GM23338 (cell line): ENCODE measurements around the gene SIGLEC9. TPM values are rescaled to one million over a fixed set of nuclear protein-coding genes. Genes with fewer than 3 reads are reported as not detected.

Experiments used
- ATAC-seq: fragments of 200-7000 bp; cut with Tn5 transposase; 3 replicates; pipeline ENCODE4 v1.9.1; 2020
- DNase-seq: peaks from one replicate; pipeline ENCODE4 v3.0.0-alpha.2; 2015; ENCODE audit warnings: low spot score
- H2AFZ ChIP-seq: fragments of 200-600 bp; sonication (generic); 2 replicates; pipeline ENCODE4 v1.8.0; 2016; ENCODE audit warnings: antibody characterized with exemption, mild to moderate bottlenecking, moderate library complexity
- H3F3A ChIP-seq: fragments of 200-600 bp; sonication (generic); replicated peaks from 2 replicates; pipeline ENCODE4 v1.8.0; 2017; ENCODE audit warnings: antibody characterized with exemption, mixed run types, low read depth
- H3K27ac ChIP-seq: fragments of 200-600 bp; sonication (generic); 2 replicates; pipeline ENCODE4 v1.6.1; 2016; ENCODE audit warnings: low read depth
- H3K27me3 ChIP-seq: fragments of 200-600 bp; sonication (generic); 2 replicates; pipeline ENCODE4 v1.8.0; 2016; ENCODE audit warnings: mild to moderate bottlenecking, mixed run types, moderate library complexity; ENCODE audit not compliant: insufficient read depth
- H3K36me3 ChIP-seq: fragments of 200-600 bp; sonication (generic); 2 replicates; pipeline ENCODE4 v1.8.0; 2016; ENCODE audit warnings: mild to moderate bottlenecking; ENCODE audit not compliant: insufficient read depth
- H3K4me1 ChIP-seq: fragments of 200-600 bp; sonication (generic); 2 replicates; pipeline ENCODE4 v1.8.0; 2016; ENCODE audit warnings: mild to moderate bottlenecking, moderate library complexity; ENCODE audit not compliant: insufficient read depth
- H3K4me2 ChIP-seq: fragments of 200-600 bp; sonication (generic); 2 replicates; pipeline ENCODE4 v1.7.1; 2017; ENCODE audit warnings: mixed run types
- H3K4me3 ChIP-seq: fragments of 200-600 bp; sonication (generic); 2 replicates; pipeline ENCODE4 v1.6.1; 2016; ENCODE audit warnings: mixed run types
- H3K79me2 ChIP-seq: fragments of 200-600 bp; sonication (generic); replicated peaks from 2 replicates; pipeline ENCODE4 v1.8.0; 2017; ENCODE audit warnings: mild to moderate bottlenecking; ENCODE audit not compliant: insufficient read depth
- H3K9me2 ChIP-seq: fragments of 200-600 bp; sonication (generic); 2 replicates; pipeline ENCODE4 v1.8.0; 2017; ENCODE audit not compliant: insufficient read depth
- H4K20me1 ChIP-seq: fragments of 200-600 bp; sonication (generic); replicated peaks from 2 replicates; pipeline ENCODE4 v1.8.0; 2017; ENCODE audit warnings: mild to moderate bottlenecking; ENCODE audit not compliant: insufficient read depth
- H3K27ac Mint-ChIP-seq: 2 replicates; pipeline ENCODE4 v1.8.0; 2020; ENCODE audit warnings: inconsistent platforms, mild to moderate bottlenecking, moderate library complexity, mixed read lengths
- H3K27me3 Mint-ChIP-seq: 3 replicates; pipeline ENCODE4 v1.8.0; 2022; ENCODE audit warnings: low read depth, mild to moderate bottlenecking, moderate library complexity, mixed read lengths, inconsistent platforms; ENCODE audit not compliant: insufficient read depth, poor library complexity
- H3K36me3 Mint-ChIP-seq: 3 replicates; pipeline ENCODE4 v1.8.0; 2021; ENCODE audit warnings: low read depth, mild to moderate bottlenecking, inconsistent platforms, moderate library complexity, mixed read lengths
- H3K4me1 Mint-ChIP-seq: 3 replicates; pipeline ENCODE4 v1.8.0; 2020; ENCODE audit warnings: mild to moderate bottlenecking, inconsistent platforms, mixed read lengths
- H3K4me3 Mint-ChIP-seq: 3 replicates; pipeline ENCODE4 v1.8.0; 2021; ENCODE audit warnings: moderate library complexity, mild to moderate bottlenecking, inconsistent platforms, mixed read lengths
- H3K9me3 Mint-ChIP-seq: 3 replicates; pipeline ENCODE4 v1.8.0; 2020; ENCODE audit warnings: moderate library complexity, mild to moderate bottlenecking, inconsistent platforms, mixed read lengths
- CREB1 ChIP-seq: fragments of 250-450 bp; sonication (Bioruptor Pico); IDR thresholded peaks from 2 replicates; pipeline ENCODE4 v1.5.0; 2020; ENCODE audit warnings: low read depth, mild to moderate bottlenecking, moderate library complexity
- CTCF ChIP-seq, 2 experiments: fragments of 200-600 bp in 1 of 2; sonication (generic) in 1 of 2; conservative IDR thresholded peaks; 2 replicates each; pipeline versions ENCODE4 v1.5.1 to v1.6.1; 2016 to 2017; ENCODE audit warnings: antibody characterized with exemption in 2 of 2, low read depth in 2 of 2, mild to moderate bottlenecking in 2 of 2, moderate library complexity in 1 of 2
- ETS1 ChIP-seq: IDR thresholded peaks from 2 replicates; pipeline ENCODE4 v1.6.1; 2016; ENCODE audit warnings: antibody characterized with exemption
- EZH2 ChIP-seq: fragments of 200-600 bp; sonication (generic); IDR thresholded peaks from one replicate; pipeline ENCODE4 v1.8.0; 2017; ENCODE audit warnings: antibody characterized with exemption, mild to moderate bottlenecking, low read depth; ENCODE audit not compliant: unreplicated experiment
- EZH2phosphoT487 ChIP-seq: fragments of 200-600 bp; sonication (generic); IDR thresholded peaks from one replicate; pipeline ENCODE4 v1.8.1; 2018; ENCODE audit warnings: antibody characterized with exemption; ENCODE audit not compliant: unreplicated experiment
- JUNB ChIP-seq: IDR thresholded peaks from one replicate; pipeline ENCODE4 v1.6.1; 2016; ENCODE audit warnings: antibody characterized with exemption; ENCODE audit not compliant: unreplicated experiment
- NANOG ChIP-seq: IDR thresholded peaks from 2 replicates; pipeline ENCODE4 v1.6.1; 2016; ENCODE audit warnings: antibody characterized with exemption, borderline replicate concordance
- POLR2AphosphoS5 ChIP-seq: IDR thresholded peaks from 2 replicates; pipeline ENCODE4 v1.6.1; 2016; ENCODE audit warnings: antibody characterized with exemption, low read depth
- REST ChIP-seq: IDR thresholded peaks from one replicate; pipeline ENCODE4 v1.6.1; 2018; ENCODE audit warnings: antibody characterized with exemption; ENCODE audit not compliant: unreplicated experiment
- STAT1 ChIP-seq: IDR thresholded peaks from one replicate; pipeline ENCODE4 v1.6.1; 2016; ENCODE audit warnings: antibody characterized with exemption; ENCODE audit not compliant: unreplicated experiment
- ZNF114 ChIP-seq: fragments of 250-450 bp; sonication (Bioruptor Pico); IDR thresholded peaks from 2 replicates; pipeline ENCODE4 v1.5.0; 2020; ENCODE audit warnings: mild to moderate bottlenecking, moderate library complexity
- ZNF331 ChIP-seq: fragments of 250-450 bp; sonication (Bioruptor Pico); IDR thresholded peaks from 2 replicates; pipeline ENCODE4 v1.5.0; 2020; ENCODE audit warnings: low read depth, mild to moderate bottlenecking, moderate library complexity
- ZNF462 ChIP-seq: fragments of 250-450 bp; sonication (Bioruptor Pico); IDR thresholded peaks from 2 replicates; pipeline ENCODE4 v1.5.0; 2020; ENCODE audit warnings: mild to moderate bottlenecking, moderate library complexity
- polyA plus RNA-seq: library from polyadenylated mRNA; unstranded; fragments of >200 nt; fragmentation: Nextera tagmentation; extraction: Ambion mirVana; gene quantifications from 2 replicates; pipeline ENCODE4 v1.2.1, GENCODE V29; 2016
- total RNA-seq: library from RNA; depleted of rRNA; stranded (reverse); fragments of >200 nt; shearing (Covaris generic); gene quantifications from 2 replicates; pipeline ENCODE4 v1.2.3, GENCODE V29; 2014

SIGLEC9 gene
- total and polyA plus RNA-seq, 2 experiments from 2014 or later = not detected

- Mint-ChIP-seq H3K4me3 (no peak overlapping the region), H3K27me3 (peaks cover 15% of the 10 kb centered on the region), H3K4me1 (peaks cover 15% of the 10 kb centered on the region), H3K36me3 (no peaks in the 10 kb centered on the region), H3K27ac (no peak overlapping the region), H3K9me3 (peaks cover 13% of the 10 kb centered on the region; the same call in 2 of the 3 replicates)
- ATAC-seq (no peak; the same call in 2 of the 3 replicates), DNase-seq (no peak)
- Histone ChIP-seq H3K4me2 (no peak overlapping the region), H3K79me2 (no peaks in the 10 kb centered on the region), H3K36me3 (no peaks in the 10 kb centered on the region), H3K9me2 (no peaks in the 10 kb centered on the region), H3K27ac (no peak overlapping the region), H2AFZ (no peak overlapping the region), H3K4me3 (no peak overlapping the region), H4K20me1 (no peaks in the 10 kb centered on the region), H3F3A (no peaks in the 10 kb centered on the region), H3K27me3 (no peaks in the 10 kb centered on the region), H3K4me1 (peaks cover 6% of the 10 kb centered on the region; the same call in 1 of the 2 replicates)
- no peak for TF ChIP-seq REST
- no peak for TF ChIP-seq POLR2AphosphoS5
- no peak for TF ChIP-seq NANOG
- no peak for TF ChIP-seq EZH2
- no peak for TF ChIP-seq ZNF462 (CRISPR knock-in tag)
- no peak for TF ChIP-seq CTCF (conservative IDR thresholded peaks at IDR 0.05; ENCODE audit: low read depth in 2 of 2)
- no peak for TF ChIP-seq ZNF114
- TF ChIP-seq STAT1 = no peak
- TF ChIP-seq EZH2phosphoT487 = no peak
- no peak for TF ChIP-seq CREB1 (CRISPR knock-in tag)
- no peak for TF ChIP-seq ETS1
- no peak for TF ChIP-seq JUNB
- TF ChIP-seq ZNF331 = no peak
Measured at GRCh38 chr19:51078104-51078503, 46.6 kb upstream of the SIGLEC9 start.
